PFSK-1 (cell line): ENCODE results near the gene SH3TC1.

Experiments
- FOXP2 ChIP-seq: optimal IDR thresholded peaks from 2 replicates; pipeline ENCODE3; 2011; ENCODE audit warnings: borderline replicate concordance, control low read depth, inconsistent platforms; ENCODE audit not compliant: insufficient read depth; ENCODE audit errors: extremely low read length, extremely low read depth
- POLR2AphosphoS5 ChIP-seq: IDR thresholded peaks from 2 replicates; pipeline ENCODE4 v1.6.1; 2012; ENCODE audit warnings: low read depth, mild to moderate bottlenecking, control low read depth, low read length, moderate library complexity
- REST ChIP-seq, 2 experiments: IDR thresholded peaks; 2 replicates each; pipeline versions ENCODE4 v1.6.1 to v1.8.0; 2011 to 2012; ENCODE audit warnings: low read depth in 2 of 2, low read length in 2 of 2, control low read depth in 1 of 2, inconsistent platforms in 1 of 2, mild to moderate bottlenecking in 1 of 2, moderate library complexity in 1 of 2; ENCODE audit not compliant: insufficient read depth in 1 of 2
- SIN3A ChIP-seq: IDR thresholded peaks from 2 replicates; pipeline ENCODE4 v1.6.1; 2012; ENCODE audit warnings: mild to moderate bottlenecking, low read length, moderate library complexity, borderline replicate concordance; ENCODE audit not compliant: insufficient read depth
- TAF1 ChIP-seq: IDR thresholded peaks from 2 replicates; pipeline ENCODE4 v1.6.1; 2012; ENCODE audit warnings: low read length, control low read depth, borderline replicate concordance; ENCODE audit not compliant: insufficient read depth

Gene SH3TC1

DNA sequence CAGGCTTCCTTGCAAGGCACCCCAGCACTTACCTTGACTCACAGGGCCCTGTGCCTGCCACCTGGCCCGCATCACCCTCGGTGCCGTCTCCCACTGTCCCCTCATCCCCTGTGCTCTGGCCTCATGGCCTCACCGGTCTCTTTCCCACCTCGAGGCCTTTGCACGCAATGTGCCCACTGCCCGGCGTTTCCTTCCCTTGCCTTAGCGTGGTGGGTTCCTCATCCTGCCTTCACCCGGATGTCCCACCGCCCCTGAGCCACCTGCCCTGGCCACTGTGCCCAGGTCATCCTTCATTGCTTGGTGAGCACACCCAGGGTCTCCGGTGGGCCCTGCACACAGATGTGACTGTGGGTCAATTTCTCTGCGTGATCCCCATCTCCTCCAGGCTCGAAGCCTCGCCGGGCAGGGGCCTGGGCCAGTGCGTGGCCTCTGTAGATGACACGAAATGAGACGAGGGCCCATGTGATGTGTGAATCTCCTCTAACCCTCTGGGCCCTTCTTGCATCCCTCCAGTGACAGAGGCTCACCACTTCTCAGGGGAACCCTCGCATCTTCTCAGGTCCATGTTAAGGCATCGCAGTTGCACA, 75.1 kb downstream of the SH3TC1 start:
- TF ChIP-seq FOXP2 (no peak), TAF1 (no peak), REST (IDR thresholded peaks at IDR 0.05; ENCODE audit: insufficient read depth in 1 of 2, low read depth in 2 of 2, low read length in 2 of 2) (no peak), SIN3A (no peak), POLR2AphosphoS5 (no peak)

DNA sequence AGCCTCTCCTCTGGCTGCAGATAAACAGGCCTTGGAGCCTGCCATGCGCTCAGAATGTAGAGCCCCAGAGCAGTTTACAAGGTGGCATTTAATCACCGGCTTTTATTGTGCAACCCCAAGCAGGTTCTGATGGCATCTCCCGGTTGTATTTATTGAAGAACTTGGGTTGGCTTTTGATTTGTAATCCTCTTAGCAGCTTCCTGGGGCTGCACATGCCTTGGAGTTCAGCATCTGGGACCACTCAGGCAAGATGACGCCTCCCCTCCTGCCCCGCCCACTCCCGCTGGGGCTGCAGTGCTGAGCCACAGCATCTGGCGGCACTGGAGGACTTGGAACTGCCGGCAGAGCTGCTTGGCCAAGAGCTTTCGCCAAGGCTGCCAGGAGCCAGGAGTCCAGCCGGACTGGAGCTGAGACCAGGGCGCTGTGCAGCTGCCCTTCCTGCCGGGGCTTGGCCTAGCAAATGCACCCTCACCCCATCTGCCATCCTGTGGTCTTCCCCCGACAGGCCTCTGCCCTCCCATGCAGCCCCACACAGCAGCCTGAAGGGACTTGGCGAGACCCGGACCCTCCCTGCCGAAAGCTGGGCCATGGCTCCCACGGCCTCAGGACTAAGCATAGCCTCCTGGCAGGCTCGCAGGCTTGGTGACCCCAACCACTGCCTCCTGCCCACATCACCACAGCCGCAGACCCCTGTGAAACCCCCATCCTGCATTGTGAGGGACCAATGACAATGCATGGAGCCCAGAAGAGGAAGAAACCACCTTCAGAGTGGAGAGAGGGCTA, 75.9 kb downstream of the SH3TC1 start:
- no peak for TF ChIP-seq TAF1
- no peak for TF ChIP-seq POLR2AphosphoS5
- TF ChIP-seq SIN3A, result no peak
- no peak for TF ChIP-seq FOXP2
- no peak for TF ChIP-seq REST (IDR thresholded peaks at IDR 0.05; ENCODE audit: insufficient read depth in 1 of 2, low read depth in 2 of 2, low read length in 2 of 2)

- no peak for TF ChIP-seq SIN3A
- TF ChIP-seq FOXP2, result no peak
Observed at GRCh38 chr4:8275548-8275910, 76.4 kb downstream of the SH3TC1 start.

- TF ChIP-seq REST (IDR thresholded peaks at IDR 0.05; ENCODE audit: insufficient read depth in 1 of 2, low read depth in 2 of 2, low read length in 2 of 2) (no peak), TAF1 (no peak), FOXP2 (no peak), SIN3A (no peak)
Observed at GRCh38 chr4:8276358-8277240, 77.5 kb downstream of the SH3TC1 start.

DNA sequence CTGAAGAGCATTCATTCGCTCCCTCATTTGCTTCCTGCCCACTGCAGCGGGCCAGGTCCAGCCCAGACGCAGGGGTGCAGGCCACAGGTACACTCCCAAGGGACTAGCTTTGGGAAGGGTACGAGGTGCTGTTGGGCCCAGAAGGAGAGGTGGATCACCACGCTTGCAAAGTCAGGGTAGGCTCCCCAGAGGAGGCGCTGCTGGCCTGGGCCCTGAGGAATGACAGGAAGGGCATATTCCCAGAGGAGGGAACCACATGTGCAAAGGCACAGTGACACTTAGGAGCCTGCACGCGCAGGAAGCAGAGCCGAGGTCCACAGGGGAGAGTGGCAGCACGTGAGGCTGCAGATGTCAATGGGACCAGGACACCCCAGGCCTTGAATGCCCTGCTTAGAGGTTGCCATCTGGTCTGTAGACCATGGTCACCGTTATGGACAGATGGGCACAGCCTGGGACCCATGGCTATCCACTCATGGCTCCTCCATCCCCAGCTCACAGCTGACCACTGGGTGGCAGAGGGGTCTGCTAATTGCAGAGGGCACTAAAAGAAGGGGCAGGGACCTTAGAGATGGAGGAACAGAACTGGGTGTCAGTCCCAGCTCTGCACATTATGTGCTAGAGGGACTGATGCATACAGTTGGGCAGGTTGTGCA, 78.4 kb downstream of the SH3TC1 start:
- no peak for TF ChIP-seq SIN3A
- no peak for TF ChIP-seq TAF1
- TF ChIP-seq FOXP2, result no peak
- no peak for TF ChIP-seq REST (IDR thresholded peaks at IDR 0.05; ENCODE audit: insufficient read depth in 1 of 2, low read depth in 2 of 2, low read length in 2 of 2)
- TF ChIP-seq POLR2AphosphoS5, result no peak
